KG1 (cell line): ENCODE measurements around the gene MAP4K4.
"Not testable (repeated sequence)": the region's sequence is repeated elsewhere in the genome, so short reads cannot be mapped to it uniquely, and the experiment has no call there.

ENCODE experiments used
- DNase-seq: peaks from one replicate; lab custom pipeline; 2025; lab: John Stamatoyannopoulos, UW

The MAP4K4 gene

DNA sequence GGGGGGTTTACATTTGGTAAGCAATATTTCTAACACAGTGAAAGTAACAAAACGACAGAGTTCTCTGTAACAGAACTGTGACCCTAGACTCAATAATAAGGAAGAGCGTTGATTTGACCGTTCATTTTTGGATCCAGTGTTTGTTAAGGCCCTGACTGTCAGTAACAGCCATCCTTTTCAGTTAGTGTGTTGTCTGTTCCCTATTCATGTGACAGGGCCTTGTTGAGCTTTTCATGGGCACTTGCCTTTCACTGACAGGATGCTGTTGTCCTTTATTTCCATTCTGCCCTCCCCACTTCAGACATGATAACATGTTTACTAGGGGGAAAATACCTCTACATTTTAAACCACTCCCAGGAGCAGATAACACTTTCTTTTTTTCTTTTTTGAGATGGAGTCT is 45.8 kb downstream of the MAP4K4 start:
- no peak for DNase-seq

- no peak for DNase-seq
Observed at GRCh38 chr2:101744832-101745231, 47.3 kb downstream of the MAP4K4 start.

GRCh38 chr2:101745711-101746694 is 48.5 kb downstream of the MAP4K4 start:
- no peak for DNase-seq

DNA sequence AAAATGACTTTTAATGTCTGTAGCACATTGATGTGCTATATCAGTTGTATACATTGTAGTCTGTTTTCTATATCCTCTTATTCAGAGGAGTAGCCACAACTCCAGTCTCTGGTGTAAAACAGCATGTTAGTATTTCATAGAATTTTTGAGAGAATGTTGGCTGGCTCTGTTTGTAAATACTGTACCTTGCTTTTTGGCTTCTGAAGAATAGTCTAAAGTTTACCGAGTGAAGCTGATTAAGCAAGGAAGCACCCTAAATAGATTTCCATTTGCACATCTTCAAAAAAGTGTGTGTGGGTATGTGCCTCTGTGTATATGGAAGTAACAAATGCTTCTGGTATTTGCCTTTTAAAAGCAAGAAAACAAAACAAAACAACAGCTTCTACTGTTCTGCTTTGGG is 50.5 kb downstream of the MAP4K4 start:
- no peak for DNase-seq

DNA sequence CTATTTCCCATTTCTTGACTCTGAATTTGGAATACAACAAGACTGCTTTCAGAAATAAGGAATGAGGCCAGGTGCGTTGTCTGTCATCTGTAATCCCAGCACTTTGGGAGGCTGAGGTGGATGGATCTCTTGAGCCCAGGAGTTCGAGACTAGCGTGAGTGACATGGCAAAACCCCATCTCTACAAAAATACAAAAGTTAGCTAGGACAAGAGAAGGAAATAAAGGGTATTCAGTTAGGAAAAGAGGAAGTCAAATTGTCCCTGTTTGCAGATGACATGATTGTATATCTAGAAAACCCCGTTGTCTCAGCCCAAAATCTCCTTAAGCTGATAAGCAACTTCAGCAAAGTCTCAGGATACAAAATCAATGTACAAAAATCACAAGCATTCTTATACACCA is 51.0 kb downstream of the MAP4K4 start:
- DNase-seq: not testable (repeated sequence)

DNA sequence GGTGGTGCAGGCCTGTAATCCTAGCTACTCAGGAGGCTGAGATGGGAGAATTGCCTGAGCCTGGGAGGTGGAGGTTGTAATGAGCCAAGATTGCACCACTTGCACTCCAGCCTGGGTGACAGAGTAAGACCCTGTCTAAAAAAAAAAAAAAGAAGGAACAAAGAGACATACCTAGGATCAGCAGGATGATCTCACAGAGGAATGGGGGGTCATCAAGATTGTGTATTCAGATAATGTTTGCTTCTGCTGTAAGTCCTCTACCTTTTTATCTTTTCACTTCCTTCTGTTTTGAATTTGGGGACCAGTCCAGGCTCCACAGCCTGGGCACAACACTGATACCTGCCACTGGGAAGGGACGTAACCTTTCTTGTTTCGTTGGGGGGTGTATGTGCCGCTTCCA is 53.2 kb downstream of the MAP4K4 start:
- no peak for DNase-seq

- DNase-seq: no peak
Observed at GRCh38 chr2:101751276-101751815, 53.8 kb downstream of the MAP4K4 start.

- DNase-seq: no peak
Observed at GRCh38 chr2:101751875-101752619, 54.5 kb downstream of the MAP4K4 start.

- no peak for DNase-seq
Observed at GRCh38 chr2:101752716-101753616, 55.5 kb downstream of the MAP4K4 start.

DNA sequence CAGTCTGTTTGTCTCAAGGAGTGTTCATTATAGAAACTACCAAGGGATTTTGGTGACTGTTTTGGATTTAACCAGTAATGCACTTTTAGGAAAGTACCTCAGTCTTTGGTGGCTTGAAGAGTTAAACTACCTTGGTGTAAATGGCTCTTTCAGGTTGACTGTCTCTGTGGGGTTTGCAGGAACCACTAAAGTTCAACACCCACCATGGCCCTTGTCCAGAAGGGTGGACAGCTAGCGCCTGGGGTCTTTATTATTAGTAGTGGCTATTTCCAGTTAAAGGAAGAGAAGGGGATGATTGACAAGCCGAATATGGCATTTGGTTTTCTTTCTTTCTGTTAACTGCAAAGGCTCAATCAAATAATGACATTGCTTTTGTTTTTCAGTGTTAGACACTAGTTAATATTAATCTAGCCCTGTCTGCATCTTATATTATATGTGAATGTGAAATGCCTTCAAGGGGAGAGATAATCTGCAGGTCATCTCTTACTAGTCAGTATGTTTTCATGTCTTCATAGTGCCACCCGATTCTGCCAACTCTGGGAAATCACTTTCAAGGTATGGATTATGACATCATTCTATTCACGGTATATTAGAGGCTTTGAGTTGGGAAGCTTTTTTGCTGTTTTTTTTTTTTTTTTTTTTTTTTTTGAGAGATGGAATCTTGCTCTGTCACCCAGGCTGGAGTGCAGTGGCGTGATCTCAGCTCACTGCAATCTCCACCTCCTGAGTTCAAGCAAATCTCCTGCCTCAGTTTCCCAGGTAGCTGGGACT is 56.4 kb downstream of the MAP4K4 start:
- DNase-seq: no peak

- DNase-seq: no peak
Observed at GRCh38 chr2:101754618-101755017, 57.1 kb downstream of the MAP4K4 start.

GRCh38 chr2:101756266-101756665 is 58.8 kb downstream of the MAP4K4 start:
- no peak for DNase-seq

GRCh38 chr2:101758001-101758400 is 60.5 kb downstream of the MAP4K4 start:
- DNase-seq: no peak

- DNase-seq: no peak
Observed at GRCh38 chr2:101759162-101759561, 61.7 kb downstream of the MAP4K4 start.

DNA sequence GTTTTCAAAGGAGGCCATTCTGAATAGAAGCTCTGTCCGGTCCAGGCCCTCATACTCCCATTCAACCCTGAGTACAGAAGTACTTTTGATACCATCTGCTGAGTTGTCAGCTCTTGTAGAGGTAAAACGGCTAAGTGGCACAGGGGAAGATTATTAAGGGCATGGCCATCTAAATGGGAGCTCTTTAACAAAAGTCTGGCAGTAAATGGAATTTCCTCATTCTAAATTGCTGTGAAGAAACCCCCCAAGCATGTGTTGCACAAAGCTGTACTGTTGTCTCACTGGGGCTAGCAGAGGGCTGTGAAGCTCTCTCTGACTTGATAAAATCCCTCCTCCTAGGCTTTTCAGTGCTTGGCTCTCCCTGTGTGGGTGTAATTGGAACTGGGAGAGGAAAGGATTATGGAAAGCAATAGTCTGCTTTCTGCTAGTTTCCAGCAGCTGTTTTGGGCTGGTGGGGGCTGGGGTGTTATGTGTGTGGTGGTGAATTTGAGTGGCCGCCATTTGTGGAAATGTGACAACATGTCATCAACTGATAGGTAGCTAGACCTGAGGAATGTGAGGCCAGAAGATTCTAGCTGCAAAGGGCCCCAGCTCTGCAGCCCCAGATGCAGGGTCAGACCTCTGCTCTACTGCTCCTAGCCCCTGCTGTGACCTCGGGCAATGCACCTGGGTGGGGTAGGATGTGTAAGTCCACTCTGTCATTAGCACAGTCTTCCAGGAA is 65.1 kb downstream of the MAP4K4 start:
- no peak for DNase-seq

DNA sequence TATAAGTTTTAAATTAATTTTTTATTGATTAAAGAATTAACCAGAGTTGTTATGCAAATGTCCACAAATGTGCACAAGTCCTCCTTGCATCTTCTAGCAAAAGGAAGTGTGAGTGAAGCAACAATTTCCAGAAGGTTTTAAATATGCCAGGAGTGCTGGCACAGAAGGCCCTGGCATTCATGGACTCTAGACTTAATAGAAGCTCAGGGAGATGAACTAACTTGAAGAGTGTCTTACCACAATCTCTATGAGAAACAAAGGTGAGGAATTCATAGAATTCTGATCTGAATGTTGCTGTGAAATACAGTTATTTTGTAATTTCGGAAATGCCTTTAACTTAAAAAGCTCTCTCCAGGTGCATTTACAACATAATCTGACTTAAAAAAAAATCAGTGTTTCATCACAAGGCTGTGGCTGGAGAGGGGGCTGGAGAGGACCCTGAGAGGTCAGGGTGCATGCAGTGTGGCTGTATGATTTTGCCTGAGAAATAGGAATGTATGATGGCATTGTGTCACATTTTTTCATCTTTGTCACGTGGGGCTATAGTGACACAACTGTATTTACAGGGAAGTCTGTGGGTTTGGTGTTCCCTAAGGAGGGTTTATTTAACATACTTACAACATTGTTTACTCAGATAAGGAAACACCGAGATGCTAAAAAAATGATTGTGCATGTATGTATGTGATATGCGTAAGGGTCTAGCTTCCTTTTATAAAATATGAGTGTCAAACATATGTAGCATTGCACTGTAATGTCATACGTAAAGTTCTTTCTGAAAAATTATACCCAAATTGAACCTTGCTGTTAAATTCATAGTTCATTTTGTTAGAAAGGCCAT is 66.2 kb downstream of the MAP4K4 start:
- no peak for DNase-seq

DNA sequence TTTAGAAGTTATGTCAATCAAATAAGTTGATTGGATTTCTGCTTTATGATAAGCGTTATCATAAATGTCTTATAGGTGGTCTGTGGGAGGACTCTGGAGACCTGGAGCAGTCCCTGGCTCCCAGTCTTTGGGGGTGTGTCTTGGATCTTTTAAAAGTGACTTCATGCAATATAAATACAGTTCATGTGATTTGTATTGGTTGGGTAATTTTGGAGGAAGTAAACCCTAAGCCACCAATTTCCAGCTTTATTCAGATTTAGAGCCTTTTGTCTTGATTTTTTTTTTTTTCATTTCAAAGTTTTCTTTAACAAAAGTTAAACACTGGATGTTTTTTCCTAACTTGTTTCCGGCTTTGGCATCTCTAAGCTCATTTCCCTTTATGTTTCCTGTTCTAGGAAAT is 68.8 kb downstream of the MAP4K4 start:
- DNase-seq: no peak

- no peak for DNase-seq
Observed at GRCh38 chr2:101766871-101767739, 69.6 kb downstream of the MAP4K4 start.
